B cell (primary cell): ENCODE data around the gene SLC1A5.

Source experiments
- EZH2 ChIP-seq: IDR thresholded peaks from 2 replicates; pipeline ENCODE4 v1.6.1; 2012; ENCODE audit warnings: borderline replicate concordance, low read depth, mild to moderate bottlenecking, moderate library complexity, low read length; ENCODE audit not compliant: insufficient read depth, poor library complexity, severe bottlenecking
- TF ChIP-seq, protein P1 (sequence below): fragments of 200-600 bp; IDR thresholded peaks from one replicate; pipeline ENCODE4 v1.8.0; 2022; ENCODE audit warnings: antibody characterized with exemption, mild to moderate bottlenecking

DNA sequence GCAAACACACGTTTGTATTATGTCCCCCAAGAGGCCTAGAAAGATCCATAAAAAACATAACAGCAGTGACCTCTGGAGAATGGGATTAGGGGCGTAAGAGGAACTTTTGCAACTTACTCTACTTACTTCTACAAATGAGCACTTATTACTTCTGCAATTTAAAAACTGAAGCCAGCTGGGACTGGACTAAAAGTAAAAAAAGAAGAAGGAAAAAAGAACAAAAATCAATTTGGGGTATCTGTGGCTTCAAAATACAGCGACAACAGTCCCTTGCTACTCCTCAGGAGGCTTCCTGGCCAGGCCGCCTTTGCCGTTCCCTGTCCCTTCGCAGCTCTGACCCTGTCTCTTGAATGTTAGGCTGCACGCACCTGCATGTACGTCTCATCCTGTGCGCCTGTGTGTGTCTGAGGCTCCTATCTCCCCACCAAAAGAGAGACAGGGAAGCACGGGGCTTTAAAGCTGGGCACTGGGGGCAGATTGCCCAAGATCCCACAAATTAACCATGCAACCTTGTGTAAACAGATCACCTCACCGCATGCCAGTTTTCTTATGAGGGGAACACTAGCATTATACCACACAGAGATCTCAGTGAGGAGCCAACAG lies 54.6 kb downstream of the SLC1A5 start:
- TF ChIP-seq, protein P1, sequence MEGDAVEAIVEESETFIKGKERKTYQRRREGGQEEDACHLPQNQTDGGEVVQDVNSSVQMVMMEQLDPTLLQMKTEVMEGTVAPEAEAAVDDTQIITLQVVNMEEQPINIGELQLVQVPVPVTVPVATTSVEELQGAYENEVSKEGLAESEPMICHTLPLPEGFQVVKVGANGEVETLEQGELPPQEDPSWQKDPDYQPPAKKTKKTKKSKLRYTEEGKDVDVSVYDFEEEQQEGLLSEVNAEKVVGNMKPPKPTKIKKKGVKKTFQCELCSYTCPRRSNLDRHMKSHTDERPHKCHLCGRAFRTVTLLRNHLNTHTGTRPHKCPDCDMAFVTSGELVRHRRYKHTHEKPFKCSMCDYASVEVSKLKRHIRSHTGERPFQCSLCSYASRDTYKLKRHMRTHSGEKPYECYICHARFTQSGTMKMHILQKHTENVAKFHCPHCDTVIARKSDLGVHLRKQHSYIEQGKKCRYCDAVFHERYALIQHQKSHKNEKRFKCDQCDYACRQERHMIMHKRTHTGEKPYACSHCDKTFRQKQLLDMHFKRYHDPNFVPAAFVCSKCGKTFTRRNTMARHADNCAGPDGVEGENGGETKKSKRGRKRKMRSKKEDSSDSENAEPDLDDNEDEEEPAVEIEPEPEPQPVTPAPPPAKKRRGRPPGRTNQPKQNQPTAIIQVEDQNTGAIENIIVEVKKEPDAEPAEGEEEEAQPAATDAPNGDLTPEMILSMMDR = no peak
- no peak for TF ChIP-seq EZH2
